Calu3 (cell line): ENCODE data around the gene RNF141. TPM values are rescaled to one million over a fixed set of nuclear protein-coding genes. Genes with fewer than 3 reads are reported as not detected.

ENCODE experiments used
- Bru-seq: library from RNA; stranded (reverse); fragments of 400-500 nt; gene quantifications from one replicate; lab custom pipeline; 2021; lab: Mats Ljungman, UMichigan
- BruChase-seq, 2 experiments: library from RNA; stranded (reverse); fragments of 400-500 nt; gene quantifications; one replicate each; lab custom pipeline; 2021; lab: Mats Ljungman, UMichigan
- BruUV-seq: library from RNA; stranded (reverse); fragments of 400-500 nt; replicated peaks from 2 replicates; lab custom pipeline; 2021; lab: Mats Ljungman, UMichigan
- CTCF ChIA-PET: fragments of 300-600 bp; sonication (Branson Sonifier 250); formaldehyde crosslinking; loops from one replicate; lab custom pipeline; 2022; ENCODE audit warnings: antibody characterized with exemption; lab: Charles Lee
- DNase-seq: peaks from one replicate; pipeline ENCODE4 v3.0.0; 2022
- H3K27ac Mint-ChIP-seq: one replicate; pipeline ENCODE4 v1.8.0; 2022; ENCODE audit warnings: mixed read lengths; ENCODE audit not compliant: unreplicated experiment
- H3K27me3 Mint-ChIP-seq: one replicate; pipeline ENCODE4 v1.8.0; 2022; ENCODE audit warnings: mixed read lengths; ENCODE audit not compliant: unreplicated experiment
- H3K36me3 Mint-ChIP-seq: one replicate; pipeline ENCODE4 v1.8.0; 2022; ENCODE audit warnings: mild to moderate bottlenecking, moderate library complexity, mixed read lengths; ENCODE audit not compliant: insufficient read depth, unreplicated experiment
- H3K4me1 Mint-ChIP-seq: one replicate; pipeline ENCODE4 v1.8.0; 2022; ENCODE audit warnings: mild to moderate bottlenecking, low read depth, mixed read lengths; ENCODE audit not compliant: unreplicated experiment
- H3K4me3 Mint-ChIP-seq: one replicate; pipeline ENCODE4 v1.8.0; 2022; ENCODE audit warnings: mild to moderate bottlenecking, low read depth, moderate library complexity, mixed read lengths; ENCODE audit not compliant: unreplicated experiment
- H3K9me3 Mint-ChIP-seq: one replicate; pipeline ENCODE4 v1.8.0; 2022; ENCODE audit warnings: low read depth, mixed read lengths; ENCODE audit not compliant: unreplicated experiment
- CTCF ChIP-seq: fragments of 200-600 bp; IDR thresholded peaks from one replicate; pipeline ENCODE4 v1.8.0; 2022; ENCODE audit warnings: antibody characterized with exemption; ENCODE audit not compliant: unreplicated experiment
- intact Hi-C: fragments of 100-400 bp; cut with micrococcal nuclease; formaldehyde crosslinking; loops from one replicate; pipeline ENCODE4 v1.10.0; 2022; ENCODE audit not compliant: unreplicated experiment
- long read RNA-seq: library from polyadenylated mRNA; stranded (forward); transcript quantifications from one replicate; pipeline ENCODE4 v2.0.0, GENCODE V29; 2022
- total RNA-seq: library from RNA; stranded (reverse); gene quantifications from 2 replicates; pipeline ENCODE4 v1.2.3, GENCODE V29; 2022

Gene RNF141, protein sequence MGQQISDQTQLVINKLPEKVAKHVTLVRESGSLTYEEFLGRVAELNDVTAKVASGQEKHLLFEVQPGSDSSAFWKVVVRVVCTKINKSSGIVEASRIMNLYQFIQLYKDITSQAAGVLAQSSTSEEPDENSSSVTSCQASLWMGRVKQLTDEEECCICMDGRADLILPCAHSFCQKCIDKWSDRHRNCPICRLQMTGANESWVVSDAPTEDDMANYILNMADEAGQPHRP
- 33.9 and 40.3 TPM in 2 replicates for total RNA-seq
- percentile 79 among the genes with signal in this experiment for Bru-seq, nascent RNA
- percentile 83 among the genes with signal in this experiment for BruChase-seq, experiment 1, labeled RNA remaining after a 6-hour chase
- percentile 68 among the genes with signal in this experiment for BruChase-seq, experiment 2, labeled RNA remaining after a 2-hour chase
- long read RNA-seq, full-length matches to known transcripts: 74 of 86 reads
- long read RNA-seq, partial matches to known transcripts: 11 of 86 reads
- long read RNA-seq, other reads (novel, unspliced or antisense): 1 of 86 reads

GRCh38 chr11:10540915-10541560 is at the start of gene RNF141:
RNF141 (minus strand) TSS chr11:10541187; CDS start chr11:10534158, 7,029 bp downstream.
- peak; percentile 83 for TF ChIP-seq CTCF
- Mint-ChIP-seq H3K27me3 (no peaks in the 10 kb centered on the region), H3K4me3 (peak within 1 kb of the TSS; percentile 69), H3K36me3 (peaks cover 22% of the 10 kb centered on the region), H3K27ac (peak within 1 kb of the TSS; percentile 54), H3K4me1 (peaks cover 20% of the 10 kb centered on the region), H3K9me3 (no peaks in the 10 kb centered on the region)
- BruUV-seq: no TSS peak
- CTCF ChIA-PET: interaction anchor here (0.6 to 2.1 kb wide), 16 partner anchors 8 to 135 kb away, joined by 3 to 8 read pairs (median 4); no protein-coding TSS in a partner anchor
- intact Hi-C loops: no loop called here
- DNase-seq: peak; percentile 99

DNA sequence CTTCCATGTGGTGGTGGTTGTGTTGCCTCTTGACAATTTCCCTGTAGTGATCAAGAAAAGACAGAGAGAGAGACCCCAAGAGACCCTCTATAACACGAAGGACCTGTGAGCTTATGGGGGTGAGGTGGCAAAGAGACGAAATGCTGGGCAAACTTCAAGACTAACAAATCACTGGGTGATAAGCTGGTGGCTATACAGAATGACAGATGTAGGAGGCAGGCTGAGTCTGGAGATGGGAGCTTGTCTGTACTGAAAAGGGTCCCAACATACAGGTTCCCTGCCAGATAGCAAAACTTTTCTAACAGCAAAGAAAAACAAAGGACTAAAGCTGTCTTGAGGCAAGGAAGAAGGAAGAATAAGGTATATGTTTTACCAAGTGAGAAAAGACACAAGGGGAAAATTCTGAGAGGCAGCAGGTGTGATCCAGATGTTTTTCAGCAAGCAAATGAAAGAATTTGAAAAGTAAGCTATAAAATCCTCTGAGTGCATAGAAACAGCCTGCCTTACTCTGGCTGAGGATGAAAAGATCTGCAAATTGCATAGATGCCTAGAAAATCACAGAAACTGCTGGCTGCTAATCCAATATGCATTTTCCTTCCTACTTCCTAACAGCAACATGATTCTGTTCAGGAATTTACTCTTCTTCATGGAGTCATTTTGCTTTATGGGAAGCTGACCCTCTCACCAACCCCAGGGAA is 49.4 kb upstream of the RNF141 start:
- Mint-ChIP-seq H3K36me3 (peaks cover 8% of the 10 kb centered on the region), H3K9me3 (peaks cover 3% of the 10 kb centered on the region), H3K4me1 (peaks cover 54% of the 10 kb centered on the region), H3K27ac (no peak overlapping the region), H3K27me3 (no peaks in the 10 kb centered on the region), H3K4me3 (no peak overlapping the region)
- no peak for DNase-seq
- intact Hi-C loops: loop anchor here (5.0 kb wide), 1 partner anchor 33 kb away; no protein-coding TSS in a partner anchor
- no peak for TF ChIP-seq CTCF
- BruUV-seq: no TSS peak
- CTCF ChIA-PET: no interaction called here

GRCh38 chr11:10588904-10589303 is 47.9 kb upstream of the RNF141 start:
- Mint-ChIP-seq H3K4me1 (peaks cover 52% of the 10 kb centered on the region), H3K4me3 (no peak overlapping the region), H3K27ac (no peak overlapping the region), H3K9me3 (peaks cover 3% of the 10 kb centered on the region), H3K36me3 (peaks cover 8% of the 10 kb centered on the region), H3K27me3 (no peaks in the 10 kb centered on the region)
- no peak for TF ChIP-seq CTCF
- intact Hi-C loops: no loop called here
- no peak for DNase-seq
- CTCF ChIA-PET: no interaction called here
- no TSS peak for BruUV-seq

DNA sequence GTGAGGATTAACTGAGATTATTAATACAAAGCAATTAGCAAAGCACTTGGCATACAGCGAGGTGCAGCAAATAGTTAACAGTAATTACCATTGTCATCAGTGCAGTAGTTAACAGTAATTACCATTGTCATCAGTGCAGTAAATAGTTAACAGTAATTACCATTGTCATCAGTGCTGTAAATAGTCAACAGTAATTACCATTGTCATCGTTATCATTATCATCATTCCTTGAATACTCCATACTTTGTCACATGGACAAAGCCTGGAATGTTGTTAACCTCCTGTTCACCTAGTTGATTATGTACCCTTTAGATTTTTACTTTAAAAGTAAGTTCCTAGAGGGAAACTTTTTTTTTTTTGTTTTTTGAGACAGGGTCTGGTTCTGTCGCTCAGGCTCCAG is 47.0 kb upstream of the RNF141 start:
- Mint-ChIP-seq H3K4me3 (no peak overlapping the region), H3K27me3 (no peaks in the 10 kb centered on the region), H3K36me3 (peaks cover 8% of the 10 kb centered on the region), H3K27ac (no peak overlapping the region), H3K4me1 (peaks cover 44% of the 10 kb centered on the region), H3K9me3 (peaks cover 3% of the 10 kb centered on the region)
- BruUV-seq: no TSS peak
- no peak for TF ChIP-seq CTCF
- DNase-seq: no peak
- intact Hi-C loops: no loop called here
- CTCF ChIA-PET: no interaction called here
